GM11168 (cell line): Measurements from ENCODE around the gene BFSP1.

Experiments
- in situ Hi-C: fragments of 300-500 bp; cut with MboI; formaldehyde crosslinking; loops from one replicate; pipeline ENCODE4 v1.12.0; 2022; ENCODE audit warnings: low sequenced_read_pairs; ENCODE audit not compliant: unreplicated experiment

The BFSP1 gene

DNA sequence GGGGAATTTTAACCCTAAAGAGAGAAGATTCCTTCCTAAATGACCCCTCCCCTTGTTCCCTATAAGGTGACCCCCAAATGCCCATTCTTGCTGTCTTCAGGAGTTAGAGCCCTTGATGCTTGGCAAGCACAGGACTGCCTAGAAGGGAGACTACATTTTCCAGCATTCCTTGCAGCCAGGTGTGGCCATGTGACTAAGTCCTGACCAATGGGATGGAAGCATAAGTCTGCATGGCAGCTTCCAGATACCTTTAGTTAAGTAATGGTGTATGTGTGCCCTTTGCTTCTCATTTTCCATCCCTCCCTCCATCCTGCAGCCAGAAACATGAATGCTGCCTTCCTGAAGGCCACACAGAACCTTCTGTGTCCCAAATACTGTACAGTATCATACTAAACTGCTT lies 5.5 kb downstream of the BFSP1 start:
- in situ Hi-C loops, result loop anchor here (25.0 kb wide), 1 partner anchor 412 kb away; no protein-coding TSS in a partner anchor

DNA sequence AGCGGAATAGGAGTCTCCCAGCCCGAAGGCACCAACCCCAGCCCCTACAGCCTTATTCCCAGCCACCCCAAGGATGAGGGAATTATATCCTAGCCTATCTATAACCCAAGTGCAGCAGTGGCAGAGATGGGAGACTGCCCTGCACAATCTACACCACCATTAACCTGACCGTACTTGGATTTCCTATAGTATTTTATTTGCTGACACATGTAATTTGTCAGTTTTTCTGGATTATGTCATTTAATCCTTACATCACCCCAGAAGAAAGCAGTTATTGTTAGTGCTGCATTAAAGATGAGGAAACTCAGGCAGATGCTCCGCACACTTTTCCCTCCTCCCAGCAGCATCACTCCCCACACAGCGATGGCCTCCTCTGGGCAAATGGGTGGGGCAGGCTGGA lies 6.0 kb downstream of the BFSP1 start:
- in situ Hi-C loops, result loop anchor here (25.0 kb wide), 1 partner anchor 412 kb away; no protein-coding TSS in a partner anchor

DNA sequence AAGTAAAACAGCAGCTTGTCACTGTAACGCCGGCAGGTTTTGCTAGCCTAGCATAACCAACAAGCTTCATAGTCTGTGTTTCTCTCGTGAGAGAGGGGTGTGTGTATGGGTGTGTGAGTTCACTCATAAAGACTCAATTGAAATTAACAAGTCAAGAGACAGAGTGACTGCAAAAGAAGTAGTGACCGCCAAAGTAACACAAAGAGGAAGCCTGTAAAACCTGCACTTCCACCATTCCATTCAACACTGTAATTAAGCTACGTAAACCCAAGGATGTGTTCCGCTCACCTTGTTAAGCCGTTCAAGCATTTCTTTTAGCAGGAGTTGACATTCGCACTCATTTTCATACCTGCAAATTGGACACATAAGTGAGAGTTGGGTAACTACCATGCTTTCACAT lies 6.6 kb downstream of the BFSP1 start:
- in situ Hi-C loops, result no loop called here

DNA sequence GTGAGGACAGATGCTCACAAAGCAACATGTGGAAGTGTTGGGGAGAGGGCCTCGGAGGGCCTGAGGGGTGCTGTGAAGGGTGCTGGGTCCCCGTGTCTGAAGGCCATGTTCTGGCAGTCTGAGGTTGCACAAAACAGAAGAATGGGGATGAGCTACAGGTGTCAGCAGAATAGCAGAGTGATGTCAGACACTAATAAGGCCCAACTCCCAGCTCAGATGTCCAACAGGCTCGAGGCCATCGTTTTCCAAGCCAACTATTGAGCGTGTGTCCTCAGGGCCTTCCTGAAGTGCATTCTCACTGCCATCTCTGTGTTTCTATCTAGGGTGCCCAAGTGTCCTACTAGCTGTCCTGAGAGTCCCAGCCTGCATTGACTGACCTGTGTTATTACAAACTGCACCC lies 7.9 kb downstream of the BFSP1 start:
- in situ Hi-C loops, result no loop called here

DNA sequence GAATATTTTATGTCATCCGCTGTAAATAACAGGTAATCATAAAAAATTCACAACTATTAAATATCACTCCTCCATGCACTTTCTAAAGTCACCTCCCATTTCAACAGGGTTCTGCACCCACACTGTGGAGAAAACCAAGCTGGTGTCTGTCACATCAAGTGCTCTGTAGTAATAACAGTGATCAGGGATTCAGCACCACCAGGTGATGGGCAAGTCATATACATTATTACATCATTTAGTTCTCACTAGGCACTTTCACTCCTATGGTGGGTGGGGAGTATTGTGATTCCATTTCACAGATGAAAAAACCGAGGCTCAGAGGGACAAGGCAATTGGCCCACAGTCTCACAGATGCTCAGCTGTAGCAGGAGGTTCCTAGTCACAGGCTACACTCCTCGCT lies 8.7 kb downstream of the BFSP1 start:
- in situ Hi-C loops, result no loop called here

DNA sequence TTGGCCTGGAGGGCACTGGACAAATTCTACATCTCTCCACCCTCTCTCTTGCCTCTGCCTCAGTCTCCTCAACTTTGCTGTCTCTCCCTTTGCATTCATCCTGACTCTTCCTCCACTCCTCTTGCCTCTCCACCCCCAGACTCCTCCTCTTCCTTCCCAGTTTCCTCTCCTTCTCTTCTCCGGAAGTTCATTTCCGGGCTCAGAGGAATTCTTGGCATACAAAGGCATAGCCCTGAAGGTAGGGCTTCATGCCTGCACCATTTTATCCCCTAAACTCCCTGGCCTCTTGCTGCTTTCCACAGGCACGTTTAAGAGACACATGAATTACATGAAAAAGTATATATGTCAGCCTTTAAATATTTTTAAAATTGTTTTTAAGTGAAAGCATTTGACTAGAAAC lies 10.6 kb downstream of the BFSP1 start:
- in situ Hi-C loops, result no loop called here

DNA sequence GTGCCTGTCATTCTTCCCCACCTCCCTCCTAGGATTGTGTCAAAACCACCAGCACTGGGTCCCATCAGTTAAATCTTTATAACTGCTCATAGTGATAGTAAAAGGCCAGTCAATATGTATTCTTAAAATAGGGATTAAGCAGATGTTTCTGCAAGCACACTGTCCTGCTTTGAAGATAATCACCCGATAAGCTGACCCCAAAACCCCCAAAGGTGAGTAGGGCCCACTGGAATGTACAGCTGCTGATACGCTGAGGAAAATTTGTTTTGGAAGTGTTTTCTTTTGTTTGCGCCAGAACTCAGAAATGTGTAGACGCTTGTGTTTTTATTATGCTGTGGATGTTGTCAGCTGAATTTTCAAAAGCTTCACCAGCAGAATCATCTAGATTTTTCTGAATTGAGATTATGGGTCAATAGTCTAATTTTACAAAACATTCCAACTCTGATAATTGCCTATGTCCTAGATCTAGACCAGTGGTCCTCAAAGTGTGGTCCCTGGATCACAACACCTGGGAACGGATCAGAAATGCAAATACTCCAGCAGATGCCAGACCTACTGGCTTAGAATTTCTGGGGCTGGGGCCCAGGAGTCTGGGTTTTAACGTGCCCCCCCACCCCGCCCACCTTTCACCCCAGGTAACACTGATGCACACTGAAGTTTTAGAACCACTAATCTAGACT lies 11.4 kb downstream of the BFSP1 start:
- in situ Hi-C loops, result no loop called here

DNA sequence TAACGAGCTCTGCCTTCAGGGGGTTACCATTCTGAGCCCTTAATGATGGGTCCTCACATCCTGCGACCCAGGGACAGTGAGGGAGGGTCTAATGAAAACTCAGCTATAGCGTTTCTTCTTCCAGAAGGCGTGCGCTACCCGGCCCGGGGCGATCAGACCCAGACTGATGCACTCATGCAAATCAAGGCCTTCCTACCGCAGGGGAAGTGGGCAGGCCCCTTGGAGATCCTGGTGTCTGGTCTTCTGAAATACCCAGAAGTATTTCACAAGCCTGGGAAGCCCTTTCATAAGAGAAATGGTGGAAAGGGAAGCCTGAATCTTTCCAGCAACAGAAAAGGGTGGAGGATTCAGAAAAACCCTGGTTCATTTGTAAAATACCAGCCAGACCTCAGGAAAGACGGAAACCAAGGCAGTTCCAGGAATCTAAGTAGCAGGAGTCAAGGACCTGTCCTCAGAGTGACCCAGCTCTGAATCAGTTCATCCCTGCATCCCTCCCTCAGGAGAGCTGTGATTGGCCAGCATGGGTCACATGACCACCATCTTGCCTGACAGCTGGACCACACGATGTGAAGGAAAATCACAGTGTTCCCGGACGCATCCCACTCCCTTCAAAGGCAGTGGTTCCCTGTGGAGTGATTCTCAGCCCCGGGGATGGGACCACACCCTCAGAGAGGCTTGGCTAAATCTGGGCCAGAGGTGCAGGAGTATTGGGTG lies 12.7 kb downstream of the BFSP1 start:
- in situ Hi-C loops, result no loop called here

DNA sequence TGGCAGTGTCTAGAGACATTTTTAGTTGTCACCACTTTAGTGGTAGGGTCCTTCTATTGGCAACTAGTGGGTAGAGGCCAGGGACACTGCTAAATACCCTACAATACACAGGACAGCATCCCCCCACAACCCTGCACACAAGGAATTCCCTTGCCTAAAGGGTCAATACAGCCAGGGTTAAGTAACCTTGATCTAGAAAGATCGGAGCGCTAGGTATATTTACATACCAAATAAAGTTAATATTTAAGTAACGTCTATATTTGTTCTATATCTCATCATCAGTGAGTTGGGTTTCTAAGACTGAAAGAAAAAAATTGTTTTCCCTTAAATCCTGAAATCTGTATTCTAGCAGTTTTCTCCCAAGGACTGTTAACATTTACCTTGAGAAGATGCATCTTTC lies 16.1 kb downstream of the BFSP1 start:
- in situ Hi-C loops, result no loop called here

DNA sequence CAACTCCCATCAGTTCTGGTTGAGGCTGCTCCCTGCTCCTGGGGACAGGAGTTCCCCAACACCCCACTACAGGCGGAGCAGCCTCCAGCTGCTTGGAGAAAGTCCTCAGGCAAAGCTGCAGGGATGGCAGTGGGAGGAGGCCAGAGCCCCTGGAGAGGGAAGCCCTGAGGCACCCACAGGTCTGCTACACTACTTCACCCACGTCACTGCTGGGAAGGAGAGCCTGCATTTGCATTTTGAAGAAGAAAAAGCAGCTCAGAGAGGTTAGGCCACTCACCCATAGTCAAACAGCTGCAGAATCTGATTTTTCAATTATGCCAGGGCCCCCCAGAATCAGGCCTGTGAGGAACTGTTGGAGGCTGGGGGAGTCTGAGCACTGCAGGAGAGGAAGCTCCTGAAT lies 17.2 kb downstream of the BFSP1 start:
- in situ Hi-C loops, result no loop called here

DNA sequence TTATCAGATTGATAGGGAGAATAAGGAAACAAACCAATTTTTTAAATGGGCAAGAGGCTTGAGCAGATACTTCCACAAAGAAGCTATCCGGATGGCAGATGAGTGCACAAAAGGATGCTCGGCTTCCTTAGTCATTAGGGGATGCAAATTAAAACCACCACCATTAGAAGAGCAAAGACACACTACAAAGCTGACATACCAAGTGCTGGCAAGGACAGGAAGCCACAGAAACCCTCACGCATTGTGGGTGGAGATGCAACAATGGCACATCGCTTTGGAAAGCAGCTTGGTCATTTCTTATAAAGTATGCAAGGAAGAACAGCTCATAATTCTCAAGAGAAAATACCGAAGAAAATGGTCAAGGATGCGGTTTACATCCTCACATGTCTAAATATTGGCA lies 19.8 kb downstream of the BFSP1 start:
- in situ Hi-C loops, result no loop called here

DNA sequence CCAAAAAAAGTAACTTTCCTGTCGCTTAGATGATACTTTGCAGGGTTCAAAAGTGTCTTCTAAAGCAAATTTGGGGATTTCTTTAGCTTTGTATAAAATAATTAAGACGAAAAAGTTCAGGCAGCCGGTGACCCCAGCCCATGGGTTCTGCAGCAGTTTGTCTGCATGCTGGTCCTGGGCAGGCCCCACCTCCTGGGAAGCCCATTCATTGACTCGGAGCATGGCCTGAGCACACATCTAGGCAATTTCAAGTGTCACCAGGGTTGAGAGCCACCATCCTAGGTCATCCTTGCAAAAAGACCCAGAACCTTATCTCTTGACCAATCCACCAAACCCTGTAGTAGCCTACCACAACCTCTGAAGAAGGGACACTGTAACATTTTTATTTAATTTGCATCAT lies 20.6 kb downstream of the BFSP1 start:
- in situ Hi-C loops, result no loop called here

DNA sequence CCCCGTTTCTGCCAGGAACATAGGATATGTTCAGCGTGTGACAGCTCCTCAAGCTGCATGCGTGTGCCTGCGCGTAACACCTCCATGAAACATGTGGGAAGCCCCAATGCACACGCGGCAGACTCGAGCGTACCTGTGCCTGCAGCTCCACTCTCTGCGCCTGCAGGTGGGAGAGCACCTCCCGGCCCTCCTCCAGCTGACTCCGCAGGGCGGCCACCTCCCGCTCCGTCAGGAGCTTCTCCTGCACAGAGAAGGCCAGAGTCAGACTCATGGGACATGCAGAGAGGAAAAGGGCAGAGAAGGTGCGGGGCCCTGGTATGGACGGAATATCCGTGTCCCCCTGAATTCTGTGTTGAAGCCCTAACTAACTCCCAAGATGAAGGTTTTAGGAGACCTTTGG lies 22.4 kb downstream of the BFSP1 start:
- in situ Hi-C loops, result no loop called here

DNA sequence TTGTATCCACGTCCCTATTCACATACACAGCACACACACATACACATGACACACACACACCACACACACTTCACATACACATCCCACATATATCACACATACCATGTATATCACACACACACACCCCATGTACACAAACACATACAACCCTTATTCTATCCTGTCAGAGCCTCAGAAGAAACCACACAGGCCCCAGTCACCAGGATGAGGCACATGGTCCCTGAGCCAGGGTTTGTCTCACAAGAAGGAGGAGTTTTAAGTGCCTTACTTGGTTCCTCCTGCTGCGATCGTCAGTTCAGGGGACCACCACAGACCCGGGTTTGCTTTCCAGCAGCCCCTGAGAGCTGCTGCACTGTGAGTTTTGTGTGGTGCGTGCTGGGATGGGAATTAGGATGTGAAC lies 23.6 kb downstream of the BFSP1 start:
- in situ Hi-C loops, result no loop called here

DNA sequence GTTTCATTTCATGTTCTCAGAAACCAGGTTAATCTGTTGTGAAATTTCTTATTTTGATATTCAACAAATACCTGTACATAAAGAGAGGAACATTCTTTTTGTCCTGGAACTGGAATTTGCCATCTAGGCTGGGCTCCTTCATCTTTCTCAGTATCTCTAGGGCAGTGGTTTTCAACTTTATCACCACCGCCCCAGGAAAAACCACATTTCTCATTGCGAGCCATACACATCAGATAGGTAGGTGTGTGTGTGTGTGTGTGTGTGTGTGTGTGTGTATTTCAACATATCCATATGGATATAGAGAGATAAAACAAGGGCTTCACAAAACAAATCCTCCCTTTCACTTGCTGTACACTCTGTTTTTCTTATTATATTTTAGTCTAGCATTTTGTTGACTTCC lies 24.1 kb downstream of the BFSP1 start:
- in situ Hi-C loops, result no loop called here

DNA sequence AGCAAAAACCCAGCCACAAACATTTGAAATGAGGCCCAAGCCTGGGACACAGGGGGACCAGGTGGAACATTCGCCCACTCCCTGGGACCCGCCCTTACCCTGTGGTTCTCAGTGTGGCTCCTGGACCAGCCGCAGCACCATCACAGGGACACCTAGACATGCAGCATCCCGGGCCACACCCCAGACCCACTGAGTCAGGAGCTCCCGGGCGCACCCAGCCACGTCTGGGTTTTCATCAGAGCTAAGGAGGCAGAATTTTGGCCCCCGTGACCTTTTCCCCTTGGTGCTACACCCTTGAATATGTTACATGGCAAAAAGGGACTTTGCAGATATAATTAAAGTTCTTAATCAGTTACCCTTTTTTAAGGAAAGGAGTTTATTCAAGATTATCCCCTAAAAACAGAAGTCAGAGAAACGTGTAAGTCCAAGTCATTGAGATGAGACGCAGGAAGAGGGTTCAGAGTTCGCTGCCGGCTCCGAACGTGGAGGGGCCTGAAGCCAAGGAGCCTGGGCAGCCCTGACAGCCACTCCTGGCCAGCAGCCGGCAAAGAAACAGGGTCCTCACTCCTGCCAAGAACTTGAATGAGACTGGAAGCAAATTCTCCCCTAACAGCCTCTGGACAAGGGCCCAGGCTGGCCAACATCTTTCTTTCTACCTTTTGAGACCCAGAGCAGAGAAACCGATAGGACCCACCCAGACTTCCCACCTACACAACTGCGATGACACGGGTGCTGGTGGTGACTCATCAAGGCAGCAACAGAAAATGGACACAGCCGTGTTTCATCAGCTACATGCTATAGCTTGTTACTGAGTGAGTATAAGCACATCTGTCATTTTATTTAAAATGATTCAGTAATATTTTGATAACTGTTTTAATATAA lies 25.3 kb downstream of the BFSP1 start:
- in situ Hi-C loops, result no loop called here

DNA sequence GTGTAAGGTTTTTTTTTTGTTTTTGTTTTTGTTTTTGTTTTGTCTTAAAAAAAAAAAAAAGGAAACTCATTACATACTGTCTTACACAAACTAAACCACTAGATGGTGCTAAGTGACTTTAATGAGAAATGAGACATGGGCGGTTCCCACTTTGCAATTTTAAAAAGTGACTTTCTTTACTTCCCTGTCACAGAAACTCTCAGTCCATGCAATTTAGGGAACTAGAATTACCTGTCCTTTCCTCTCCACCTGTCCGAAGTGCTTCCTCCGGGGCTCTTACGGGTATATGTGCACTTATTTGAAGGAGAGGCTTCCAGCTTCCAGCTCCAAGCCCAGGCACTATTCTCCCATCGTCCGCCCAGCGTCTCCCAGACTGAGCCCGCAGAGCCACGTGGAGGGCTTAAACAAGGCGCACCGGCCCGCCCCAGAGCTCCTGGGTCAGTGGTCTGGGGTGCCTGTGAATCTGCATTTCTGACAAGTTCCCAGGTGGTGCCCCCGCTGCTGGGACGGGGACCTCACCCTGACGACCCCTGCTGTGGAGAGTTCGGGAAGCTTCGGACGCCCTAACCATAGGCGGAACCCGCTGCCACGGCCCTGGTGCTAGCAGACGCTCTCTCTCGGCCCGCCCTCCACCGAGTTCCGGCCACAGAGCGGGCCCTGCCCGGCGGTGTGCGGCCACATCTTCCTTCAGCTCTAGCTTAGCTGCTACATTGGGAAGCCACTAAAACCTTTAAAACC lies 26.1 kb downstream of the BFSP1 start:
- in situ Hi-C loops, result no loop called here

DNA sequence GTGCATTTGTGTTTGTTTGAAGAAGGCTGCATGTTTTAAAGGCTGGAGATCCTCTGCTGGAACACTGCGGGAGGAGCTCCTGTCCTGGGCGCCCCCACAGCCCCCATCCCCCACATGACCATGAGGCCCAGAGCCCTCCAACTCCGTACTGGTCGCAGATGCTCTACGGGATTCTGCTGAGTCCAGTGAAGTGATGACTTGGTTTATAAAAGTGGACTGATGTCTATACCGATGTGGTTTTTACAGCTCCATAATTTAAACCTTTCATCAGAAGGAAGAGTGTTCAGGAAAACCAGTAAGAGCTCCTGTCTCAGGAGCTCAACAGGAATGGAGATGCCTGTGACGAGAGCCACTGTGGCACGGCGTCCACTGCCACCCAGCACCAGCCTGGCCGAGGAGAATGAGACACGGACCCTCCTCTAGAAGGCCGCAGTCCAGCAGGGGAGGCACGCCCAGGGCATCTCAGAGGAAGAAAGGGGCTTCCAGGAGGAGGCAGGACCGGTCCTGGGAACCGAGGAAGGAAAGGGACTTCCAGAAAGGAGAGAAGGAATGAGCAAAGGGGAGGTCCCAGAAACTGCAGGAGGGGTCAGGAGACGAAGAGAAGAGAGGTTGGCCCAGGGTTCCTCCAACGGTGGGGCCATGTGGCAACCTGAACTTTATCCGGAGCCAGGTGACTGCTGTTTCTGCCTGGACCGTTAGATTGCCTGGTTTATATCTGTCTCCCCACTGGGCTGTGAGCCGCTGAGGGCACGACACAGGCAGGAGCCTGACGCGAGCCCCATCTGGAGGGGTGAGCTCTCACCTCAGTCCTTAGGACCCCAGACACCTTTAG lies 26.9 kb downstream of the BFSP1 start:
- in situ Hi-C loops, result no loop called here

DNA sequence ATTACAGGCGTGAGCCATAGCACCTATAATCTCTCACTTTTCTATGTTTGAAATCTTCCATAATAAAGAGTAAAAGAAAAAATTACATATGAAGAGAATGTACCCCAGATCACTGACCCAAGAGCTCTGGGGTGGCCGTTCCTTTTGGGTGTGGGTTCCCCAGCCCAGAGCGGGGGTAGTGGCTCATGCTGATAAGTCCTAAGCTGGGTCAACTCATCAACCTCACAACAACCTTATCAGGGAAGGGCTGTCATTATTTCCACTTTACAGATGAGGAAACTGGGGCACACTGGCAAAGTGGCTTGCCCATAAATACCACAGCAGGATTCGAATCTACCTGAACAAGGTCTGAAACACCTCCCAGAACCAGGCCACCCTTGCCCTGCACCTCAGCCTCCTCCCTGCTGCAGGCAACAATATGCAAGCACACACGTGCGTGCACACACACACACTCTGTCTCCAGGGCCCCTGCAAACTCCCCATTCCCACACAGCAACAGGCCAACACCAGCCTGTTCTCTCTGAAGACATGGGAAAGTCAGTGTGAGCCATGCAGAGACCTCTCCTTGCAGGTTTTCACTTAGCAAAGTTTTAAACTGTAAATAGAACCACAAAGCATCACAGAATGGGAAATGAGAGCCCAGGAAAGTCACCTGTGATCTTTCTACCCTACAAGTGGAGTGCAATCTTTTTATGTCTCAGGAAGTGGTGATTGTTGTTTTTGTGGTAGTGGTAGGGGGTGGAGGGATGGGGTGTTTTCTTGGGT lies 27.7 kb downstream of the BFSP1 start:
- in situ Hi-C loops, result no loop called here
